ENCODE data around the gene KRT80.

The KRT80 gene

GRCh38 chr12:52155048-52155868, 36.6 kb downstream of the KRT80 start:
- DNase-seq (ENCODE audit: low read depth in 2 of 2) = no peak

- DNase-seq (ENCODE audit: low read depth in 2 of 2) = no peak
Measured at GRCh38 chr12:52152905-52153317, 38.9 kb downstream of the KRT80 start.

- DNase-seq (ENCODE audit: low read depth in 2 of 2) = peak; percentile 21 to 35
Measured at GRCh38 chr12:52151837-52152783, 39.7 kb downstream of the KRT80 start.

- no peak for DNase-seq (ENCODE audit: low read depth in 2 of 2)
Measured at GRCh38 chr12:52151153-52151836, 40.5 kb downstream of the KRT80 start.

- no peak for DNase-seq (ENCODE audit: low read depth in 2 of 2)
Measured at GRCh38 chr12:52149651-52150241, 42.1 kb downstream of the KRT80 start.

- no peak for DNase-seq (ENCODE audit: low read depth in 2 of 2)
Measured at GRCh38 chr12:52149182-52149641, 42.6 kb downstream of the KRT80 start.

- no peak for DNase-seq (ENCODE audit: low read depth in 2 of 2)
Measured at GRCh38 chr12:52148464-52149181, 43.2 kb downstream of the KRT80 start.

- DNase-seq (ENCODE audit: low read depth in 2 of 2) = no peak
Measured at GRCh38 chr12:52147964-52148463, 43.8 kb downstream of the KRT80 start.

- DNase-seq (ENCODE audit: low read depth in 2 of 2) = no peak
Measured at GRCh38 chr12:52147367-52147963, 44.3 kb downstream of the KRT80 start.

GRCh38 chr12:52146822-52147366, 44.9 kb downstream of the KRT80 start:
- no peak for DNase-seq (ENCODE audit: low read depth in 2 of 2)

- DNase-seq (ENCODE audit: low read depth in 2 of 2) = no peak
Measured at GRCh38 chr12:52146089-52146821, 45.6 kb downstream of the KRT80 start.

- no peak for DNase-seq (ENCODE audit: low read depth in 2 of 2)
Measured at GRCh38 chr12:52145228-52146088, 46.4 kb downstream of the KRT80 start.

- no peak for DNase-seq (ENCODE audit: low read depth in 2 of 2)
Measured at GRCh38 chr12:52144512-52145227, 47.1 kb downstream of the KRT80 start.

GRCh38 chr12:52142431-52142830, 49.4 kb downstream of the KRT80 start:
- DNase-seq (ENCODE audit: low read depth in 2 of 2) = no peak

- DNase-seq (ENCODE audit: low read depth in 2 of 2) = no peak
Measured at GRCh38 chr12:52141875-52142274, 49.9 kb downstream of the KRT80 start.

- DNase-seq (ENCODE audit: low read depth in 2 of 2) = no peak
Measured at GRCh38 chr12:52141306-52141705, 50.5 kb downstream of the KRT80 start.

GRCh38 chr12:52139579-52140062, 52.2 kb downstream of the KRT80 start:
- DNase-seq (ENCODE audit: low read depth in 2 of 2) = no peak
